Kidney (tissue), 14 donors: Measurements from ENCODE around the gene SSR4. TPM values are rescaled to one million over a fixed set of nuclear protein-coding genes. Genes with fewer than 3 reads are reported as not detected.
A peak's percentile ranks its signal among the peaks of the same experiment; 100 is the strongest.
"Not testable (repeated sequence)": the region's sequence is repeated elsewhere in the genome, so short reads cannot be mapped to it uniquely, and the experiment has no call there.

Source experiments
- DNase-seq, 5 donors: peaks; one replicate each; pipeline ENCODE4 v3.0.0-alpha.2; 2013 to 2020
- FAIRE-seq: peaks from 2 replicates; lab custom pipeline; 2012; peaks lifted over from hg19 to GRCh38; lab: Jason Lieb, UNC
- H3K27ac ChIP-seq, 2 donors: one replicate each; pipeline ENCODE4 v1.7.0; 2013; ENCODE audit warnings: low read depth in 2 of 2, low read length in 2 of 2, inconsistent platforms in 1 of 2
- H3K27me3 ChIP-seq: one replicate; pipeline ENCODE4 v1.7.1; 2013; ENCODE audit warnings: low read length, inconsistent platforms; ENCODE audit not compliant: control insufficient read depth, insufficient read depth
- H3K36me3 ChIP-seq, 3 donors: one replicate each; pipeline versions ENCODE4 v1.7.0 to v1.7.1; 2013; ENCODE audit warnings: low read length in 3 of 3, control low read depth in 1 of 3, inconsistent platforms in 1 of 3; ENCODE audit not compliant: insufficient read depth in 3 of 3, control insufficient read depth in 2 of 3
- H3K4me1 ChIP-seq, 3 donors: one replicate each; pipeline versions ENCODE4 v1.7.0 to v1.7.1; 2013; ENCODE audit warnings: low read length in 3 of 3, inconsistent platforms in 1 of 3, low read depth in 1 of 3; ENCODE audit not compliant: control insufficient read depth in 2 of 3, insufficient read depth in 2 of 3
- H3K4me3 ChIP-seq, 3 donors: one replicate each; pipeline versions ENCODE4 v1.7.0 to v1.8.1; 2013; ENCODE audit warnings: low read length in 3 of 3, control low read depth in 1 of 3, inconsistent platforms in 1 of 3
- H3K9ac ChIP-seq, 3 donors: one replicate each; pipeline versions ENCODE4 v1.7.0 to v1.7.1; 2013; ENCODE audit warnings: low read length in 3 of 3, control low read depth in 1 of 3, inconsistent platforms in 1 of 3
- H3K9me3 ChIP-seq, 3 donors: one replicate each; pipeline versions ENCODE4 v1.7.0 to v1.7.1; 2013; ENCODE audit warnings: low read length in 3 of 3, control low read depth in 1 of 3, inconsistent platforms in 1 of 3; ENCODE audit not compliant: control insufficient read depth in 2 of 3, insufficient read depth in 1 of 3
- CTCF ChIP-seq: IDR thresholded peaks from 3 replicates; pipeline ENCODE4 v1.5.1; 2012; ENCODE audit warnings: mild to moderate bottlenecking, moderate library complexity, borderline replicate concordance; ENCODE audit not compliant: insufficient read depth; ENCODE audit errors: extremely low read depth
- intact Hi-C: fragments of 100-400 bp; cut with DNase I; formaldehyde crosslinking; loops from one replicate; pipeline ENCODE4 v1.11.1; 2022
- polyA plus RNA-seq: library from polyadenylated mRNA; stranded (reverse); fragments of 350-450 nt; fragmentation: Illumina TruSeq; extraction: RNeasy Lipid Tissue Mini Kit (QIAGEN cat#74804); gene quantifications from one replicate; pipeline ENCODE4 v1.2.3, GENCODE V29; 2014; ENCODE audit warnings: low read depth, low replicate concordance; ENCODE audit not compliant: insufficient read depth
- total RNA-seq: library from RNA; stranded (reverse); fragmentation: NEBNext Ultra II Directional; extraction: Animal tissue kit (Norgen Biotek cat#: 25700); gene quantifications from one replicate; pipeline ENCODE4 v1.2.1, GENCODE V29; 2021
- donor health status: control.
- donor health status: control.
- donor health status: control.
- donor health status: control.
- donor health status: control.
- donor health status: DM: yes; HTN: yes; CAD: no.
- donor health status: Normal renal cell carcinoma (clear cell type).

Gene SSR4
- total and polyA plus RNA-seq, 2 donors from 2014 or later, result 226 to 473 TPM

GRCh38 chrX:153816831-153817690 lies 22.6 kb downstream of the SSR4 start:
- Histone ChIP-seq H3K9ac (no peak overlapping the region), H3K27ac (no peak overlapping the region), H3K36me3 (no peaks in the 10 kb centered on the region), H3K4me1 (no peaks in the 10 kb centered on the region), H3K9me3 (no peaks in the 10 kb centered on the region), H3K4me3 (no peak overlapping the region), H3K27me3 (no peaks in the 10 kb centered on the region)
- DNase-seq (no peak), FAIRE-seq (no peak)
- intact Hi-C loops, result no loop called here
- TF ChIP-seq CTCF, result no peak

- H3K27ac ChIP-seq, FAIRE-seq, DNase-seq, H3K9me3 ChIP-seq, H3K4me3 ChIP-seq, H3K27me3 ChIP-seq, intact Hi-C loops, H3K4me1 ChIP-seq, H3K9ac ChIP-seq, H3K36me3 ChIP-seq: not testable (repeated sequence)
Measured at GRCh38 chrX:153818064-153818463, 23.6 kb downstream of the SSR4 start.

GRCh38 chrX:153818571-153819383 lies 24.3 kb downstream of the SSR4 start:
- Histone ChIP-seq H3K36me3 (no peaks in the 10 kb centered on the region), H3K4me1 (no peaks in the 10 kb centered on the region), H3K27me3 (no peaks in the 10 kb centered on the region), H3K4me3 (peak overlapping the region in 1 of 3 donors; percentile 3), H3K9me3 (no peaks in the 10 kb centered on the region), H3K9ac (no peak overlapping the region), H3K27ac (no peak overlapping the region)
- FAIRE-seq, result no peak
- intact Hi-C loops, result no loop called here
- DNase-seq, result peak in 4 of 5 donors; percentile 48 to 73 (median 62)
- TF ChIP-seq CTCF, result no peak
